Esophagus squamous epithelium (tissue), 5 donors: ENCODE measurements around the gene CTIF. TPM values are rescaled to one million over a fixed set of nuclear protein-coding genes. Genes with fewer than 3 reads are reported as not detected.

Experiments used
- DNase-seq: peaks from one replicate; lab custom pipeline; 2025; lab: John Stamatoyannopoulos, UW
- H3K27ac ChIP-seq, 4 donors: fragments of 200-600 bp; sonication (generic); one replicate each; pipeline ENCODE4 v1.5.1; 2016 to 2019; ENCODE audit warnings: mild to moderate bottlenecking in 1 of 4
- H3K27me3 ChIP-seq, 4 donors: fragments of 200-600 bp; sonication (generic); 1 replicate in 3 of 4; 2 replicates in 1 of 4; pipeline versions ENCODE4 v1.5.1 to v1.6.0; 2017 to 2021; ENCODE audit warnings: antibody characterized with exemption in 1 of 4
- H3K36me3 ChIP-seq, 3 donors: fragments of 200-600 bp; sonication (generic); one replicate each; pipeline ENCODE4 v1.5.1; 2016 to 2019
- H3K4me1 ChIP-seq, 3 donors: fragments of 200-600 bp; sonication (generic); one replicate each; pipeline ENCODE4 v1.5.1; 2017 to 2019
- H3K4me3 ChIP-seq, 4 donors: fragments of 200-600 bp; sonication (generic); 1 replicate in 3 of 4; 2 replicates in 1 of 4; pipeline ENCODE4 v1.5.1; 2016 to 2019; ENCODE audit warnings: mild to moderate bottlenecking in 2 of 4, moderate library complexity in 1 of 4
- H3K9me3 ChIP-seq, 3 donors: fragments of 200-600 bp; sonication (generic); one replicate each; pipeline ENCODE4 v1.5.1; 2016 to 2019
- CTCF ChIP-seq, 6 experiments: fragments of 450-650 bp in 4 of 6; fragments of 200-600 bp in 2 of 6; sonication (generic) in 2 of 6; IDR thresholded peaks; one replicate each; pipeline ENCODE4 v1.5.1; 2016 to 2019; ENCODE audit warnings: antibody characterized with exemption in 6 of 6, mild to moderate bottlenecking in 4 of 6, moderate library complexity in 4 of 6
- POLR2A ChIP-seq, 4 donors: fragments of 450-650 bp; IDR thresholded peaks; one replicate each; pipeline ENCODE4 v1.6.1; 2017; ENCODE audit warnings: antibody characterized with exemption in 4 of 4, mild to moderate bottlenecking in 4 of 4, moderate library complexity in 3 of 4
- WGBS, 2 donors: methylation state at CpG; one replicate each; pipeline ENCODE4 v1.1.5; 2018; 5-methylcytosine and 5-hydroxymethylcytosine counted together
- intact Hi-C: fragments of 100-400 bp; cut with DNase I; formaldehyde crosslinking; loops from one replicate; pipeline ENCODE4 v1.15.0; 2022
- total RNA-seq, 4 donors: library from RNA; depleted of rRNA; stranded (reverse); fragments of >200 nt; gene quantifications; one replicate each; pipeline ENCODE4 v1.1.0, GENCODE V29; 2016
- donor health status: DM: yes; HTN: yes; CAD: no.

CTIF gene
- total RNA-seq, 4 donors from 2014 or later = 4.7 to 24.2 (median 10.2) TPM

- Histone ChIP-seq H3K27me3 (no peaks in the 10 kb centered on the region), H3K4me1 (no peaks in the 10 kb centered on the region), H3K36me3 (peaks cover 0 to 61% (median 0%) of the 10 kb centered on the region in 3 donors), H3K9me3 (no peaks in the 10 kb centered on the region), H3K27ac (no peak overlapping the region), H3K4me3 (no peak overlapping the region)
- intact Hi-C loops = no loop called here
- no peak for DNase-seq
- WGBS, 2 donors = 65 to 71% methylated on average over 4 to 6 of the region's 6 CpGs
- TF ChIP-seq CTCF (IDR thresholded peaks at IDR 0.05) (no peak), POLR2A (IDR thresholded peaks at IDR 0.05) (no peak)
Measured at GRCh38 chr18:48765053-48765452, 226.2 kb downstream of the CTIF start.

- Histone ChIP-seq H3K9me3 (no peaks in the 10 kb centered on the region), H3K4me1 (no peaks in the 10 kb centered on the region), H3K4me3 (no peak overlapping the region), H3K36me3 (peaks cover 0 to 59% (median 0%) of the 10 kb centered on the region in 3 donors), H3K27me3 (no peaks in the 10 kb centered on the region), H3K27ac (no peak overlapping the region)
- DNase-seq = no peak
- WGBS, 2 donors = 86% methylated on average over 4 of the region's 4 CpGs; no CpG with 5 or more reads in 1 of the 2 donors
- TF ChIP-seq CTCF (IDR thresholded peaks at IDR 0.05) (no peak), POLR2A (IDR thresholded peaks at IDR 0.05) (no peak)
- intact Hi-C loops = no loop called here
Measured at GRCh38 chr18:48766026-48766425, 227.2 kb downstream of the CTIF start.

GRCh38 chr18:48766487-48766886, 227.7 kb downstream of the CTIF start:
- no peak for DNase-seq
- Histone ChIP-seq H3K9me3 (no peaks in the 10 kb centered on the region), H3K36me3 (peaks cover 0 to 55% (median 0%) of the 10 kb centered on the region in 3 donors), H3K4me1 (peaks cover 0 to 2% (median under 1%) of the 10 kb centered on the region in 3 donors), H3K27me3 (no peaks in the 10 kb centered on the region), H3K4me3 (no peak overlapping the region), H3K27ac (no peak overlapping the region)
- TF ChIP-seq CTCF (IDR thresholded peaks at IDR 0.05) (no peak), POLR2A (IDR thresholded peaks at IDR 0.05) (no peak)
- intact Hi-C loops = no loop called here
- WGBS, 2 donors = 84 to 95% methylated on average over 6 to 9 of the region's 10 CpGs

- Histone ChIP-seq H3K27ac (no peak overlapping the region), H3K27me3 (no peaks in the 10 kb centered on the region), H3K4me3 (no peak overlapping the region), H3K4me1 (peaks cover 0 to 9% (median 5%) of the 10 kb centered on the region in 3 donors), H3K36me3 (peaks cover 0 to 48% (median 0%) of the 10 kb centered on the region in 3 donors), H3K9me3 (no peaks in the 10 kb centered on the region)
- WGBS, 2 donors = 53 to 65% methylated on average over 6 to 10 of the region's 10 CpGs
- TF ChIP-seq POLR2A (IDR thresholded peaks at IDR 0.05) (no peak), CTCF (IDR thresholded peaks at IDR 0.05) (no peak)
- intact Hi-C loops = no loop called here
- DNase-seq = no peak
Measured at GRCh38 chr18:48767090-48767690, 228.4 kb downstream of the CTIF start.

GRCh38 chr18:48769006-48769636, 230.3 kb downstream of the CTIF start:
- peaks cover 0 to 33% (median 0%) of the 10 kb centered on the region in 3 donors for H3K36me3 ChIP-seq
- TF ChIP-seq CTCF (IDR thresholded peaks at IDR 0.05) = no peak
- TF ChIP-seq POLR2A (IDR thresholded peaks at IDR 0.05) = no peak
- DNase-seq = no peak
- H3K4me1 ChIP-seq = peaks cover 0 to 9% (median 5%) of the 10 kb centered on the region in 3 donors
- 80 to 82% methylated on average over 7 of the region's 10 CpGs for WGBS, 2 donors
- intact Hi-C loops = no loop called here
- no peak overlapping the region for H3K4me3 ChIP-seq
- no peak overlapping the region for H3K27ac ChIP-seq
- H3K9me3 ChIP-seq = no peaks in the 10 kb centered on the region
- H3K27me3 ChIP-seq = no peaks in the 10 kb centered on the region
